Measurements from ENCODE around the gene USF2. TPM values are rescaled to one million over a fixed set of nuclear protein-coding genes. Genes with fewer than 3 reads are reported as not detected.

USF2 gene
- total RNA-seq, 1 donor from 2014 or later = 70.0 TPM

DNA sequence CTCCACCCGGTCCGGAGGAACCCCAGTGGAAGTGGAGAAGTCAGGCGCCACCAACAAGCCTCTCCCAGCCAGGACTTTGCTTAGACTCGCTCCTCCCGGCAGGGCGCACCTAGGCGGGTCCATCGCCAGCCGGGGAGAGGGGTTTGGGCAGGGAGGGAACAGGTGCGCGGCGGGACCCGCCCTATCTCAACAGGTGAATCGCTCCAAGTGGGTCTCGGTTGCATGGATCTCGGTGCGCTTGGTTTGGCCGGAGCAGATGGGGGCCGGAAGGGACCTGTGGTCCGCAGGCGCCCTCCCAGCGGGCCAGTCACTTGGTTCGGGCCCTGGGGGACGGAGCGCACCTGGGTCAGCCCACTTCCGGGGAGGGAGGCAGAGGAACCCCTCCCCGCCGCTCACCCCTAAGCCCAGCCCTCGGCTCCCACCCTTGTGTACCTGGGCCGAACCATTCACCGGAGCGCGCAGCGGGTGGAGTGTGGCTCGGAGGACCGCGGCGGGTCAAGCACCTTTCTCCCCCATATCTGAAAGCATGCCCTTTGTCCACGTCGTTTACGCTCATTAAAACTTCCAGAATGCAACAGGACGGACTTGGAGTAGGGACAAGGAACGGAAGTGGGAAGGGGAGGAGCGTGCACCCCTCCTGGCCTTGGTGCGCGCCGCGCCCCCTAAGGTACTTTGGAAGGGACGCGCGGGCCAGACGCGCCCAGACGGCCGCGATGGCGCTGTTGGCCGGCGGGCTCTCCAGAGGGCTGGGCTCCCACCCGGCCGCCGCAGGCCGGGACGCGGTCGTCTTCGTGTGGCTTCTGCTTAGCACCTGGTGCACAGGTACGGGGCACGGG is 20.2 kb upstream of the USF2 start, which contains the start of gene LSR:
Gene LSR (plus strand): TSS at position 693 of the 836 bp plus-strand sequence. CDS start 21 bp downstream, at position 714.
- Histone ChIP-seq H3K9me3 (ENCODE audit: insufficient read depth, low read depth, low read length) (no peaks in the 10 kb centered on the region), H3K79me2 (ENCODE audit: insufficient read depth, low read length) (no peaks in the 10 kb centered on the region), H4K20me1 (ENCODE audit: insufficient read depth, low read length) (no peaks in the 10 kb centered on the region), H2AFZ (ENCODE audit: low read depth, low read length) (no peak within 1 kb of the TSS), H3K36me3 (ENCODE audit: insufficient read depth, low read length) (no peaks in the 10 kb centered on the region), H3K27ac (ENCODE audit: low read depth, low read length) (no peak within 1 kb of the TSS), H3K4me1 (ENCODE audit: insufficient read depth, low read length) (no peaks in the 10 kb centered on the region), H3K4me3 (ENCODE audit: insufficient read depth, low read depth, low read length) (no peak within 1 kb of the TSS), H3K4me2 (ENCODE audit: low read length) (no peak within 1 kb of the TSS), H3K27me3 (ENCODE audit: insufficient read depth, low read length) (peaks cover 31% of the 10 kb centered on the region), H3K9ac (ENCODE audit: low read length) (no peak within 1 kb of the TSS)
- Mint-ChIP-seq H3K27me3 (ENCODE audit: low read depth, unreplicated experiment) (peaks cover 24% of the 10 kb centered on the region), H3K36me3 (ENCODE audit: low read depth, unreplicated experiment) (peaks cover 2% of the 10 kb centered on the region), H3K27ac (ENCODE audit: unreplicated experiment) (peak within 1 kb of the TSS; percentile 62), H3K9me3 (ENCODE audit: unreplicated experiment) (peaks cover 3% of the 10 kb centered on the region), H3K4me3 (ENCODE audit: unreplicated experiment) (peak within 1 kb of the TSS; percentile 85), H3K4me1 (ENCODE audit: low read depth, unreplicated experiment) (peaks cover 2% of the 10 kb centered on the region)
- DNase-seq (ENCODE audit: low read depth) = no peak
- no peak for FAIRE-seq
- peak; percentile 25 for TF ChIP-seq EZH2 (IDR thresholded peaks at IDR 0.05; ENCODE audit: insufficient read depth, low read length)
- TF ChIP-seq, protein P1, sequence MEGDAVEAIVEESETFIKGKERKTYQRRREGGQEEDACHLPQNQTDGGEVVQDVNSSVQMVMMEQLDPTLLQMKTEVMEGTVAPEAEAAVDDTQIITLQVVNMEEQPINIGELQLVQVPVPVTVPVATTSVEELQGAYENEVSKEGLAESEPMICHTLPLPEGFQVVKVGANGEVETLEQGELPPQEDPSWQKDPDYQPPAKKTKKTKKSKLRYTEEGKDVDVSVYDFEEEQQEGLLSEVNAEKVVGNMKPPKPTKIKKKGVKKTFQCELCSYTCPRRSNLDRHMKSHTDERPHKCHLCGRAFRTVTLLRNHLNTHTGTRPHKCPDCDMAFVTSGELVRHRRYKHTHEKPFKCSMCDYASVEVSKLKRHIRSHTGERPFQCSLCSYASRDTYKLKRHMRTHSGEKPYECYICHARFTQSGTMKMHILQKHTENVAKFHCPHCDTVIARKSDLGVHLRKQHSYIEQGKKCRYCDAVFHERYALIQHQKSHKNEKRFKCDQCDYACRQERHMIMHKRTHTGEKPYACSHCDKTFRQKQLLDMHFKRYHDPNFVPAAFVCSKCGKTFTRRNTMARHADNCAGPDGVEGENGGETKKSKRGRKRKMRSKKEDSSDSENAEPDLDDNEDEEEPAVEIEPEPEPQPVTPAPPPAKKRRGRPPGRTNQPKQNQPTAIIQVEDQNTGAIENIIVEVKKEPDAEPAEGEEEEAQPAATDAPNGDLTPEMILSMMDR (IDR thresholded peaks at IDR 0.05; ENCODE audit: insufficient read depth, low read depth, low read length) = no peak

DNA sequence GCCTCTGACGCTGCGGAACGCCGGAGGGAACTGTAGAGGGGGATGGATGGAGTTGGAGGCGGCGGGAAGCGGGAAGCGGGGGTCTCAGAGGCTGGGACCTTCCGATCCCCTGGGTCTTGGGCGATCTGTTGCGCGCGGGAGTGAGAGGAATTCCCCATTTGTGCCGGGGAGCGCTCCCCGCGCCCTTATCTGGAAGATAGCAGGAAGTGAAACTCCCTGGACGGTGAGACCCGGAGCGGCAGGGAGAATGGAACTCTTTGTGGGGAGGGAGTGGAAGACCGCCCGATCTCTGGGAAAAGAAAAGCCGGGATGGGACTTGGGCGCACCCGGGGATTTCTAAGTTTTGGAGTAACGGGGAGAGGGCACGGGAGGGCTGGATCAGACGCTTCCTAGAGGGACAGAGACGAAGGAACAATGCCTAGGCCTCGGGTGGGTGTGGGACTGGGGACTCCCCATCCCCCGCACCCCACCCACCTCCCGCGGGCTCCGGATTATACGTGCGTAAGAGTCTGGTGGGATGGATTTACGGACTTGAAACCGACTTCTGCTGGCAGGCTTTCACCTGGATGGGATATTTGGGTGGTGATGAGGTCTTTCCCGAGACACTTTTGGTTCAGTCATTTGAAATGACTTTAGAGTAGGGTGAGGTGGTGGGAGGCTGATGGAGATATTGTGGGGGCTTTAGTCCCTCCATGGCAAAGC is 19.5 kb upstream of the USF2 start:
- Histone ChIP-seq H3K27ac (ENCODE audit: low read depth, low read length) (no peak overlapping the region), H3K9ac (ENCODE audit: low read length) (no peak overlapping the region), H3K36me3 (ENCODE audit: insufficient read depth, low read length) (no peaks in the 10 kb centered on the region), H3K4me2 (ENCODE audit: low read length) (no peak overlapping the region), H3K79me2 (ENCODE audit: insufficient read depth, low read length) (no peaks in the 10 kb centered on the region), H2AFZ (ENCODE audit: low read depth, low read length) (no peak overlapping the region), H3K9me3 (ENCODE audit: insufficient read depth, low read depth, low read length) (no peaks in the 10 kb centered on the region), H3K4me3 (ENCODE audit: insufficient read depth, low read depth, low read length) (no peak overlapping the region), H3K4me1 (ENCODE audit: insufficient read depth, low read length) (no peaks in the 10 kb centered on the region), H4K20me1 (ENCODE audit: insufficient read depth, low read length) (no peaks in the 10 kb centered on the region), H3K27me3 (ENCODE audit: insufficient read depth, low read length) (peaks cover 31% of the 10 kb centered on the region)
- peak overlapping the region; percentile 85 for H3K4me3 Mint-ChIP-seq (ENCODE audit: unreplicated experiment)
- DNase-seq (ENCODE audit: low read depth) (no peak), FAIRE-seq (no peak)
- peaks cover 24% of the 10 kb centered on the region for H3K27me3 Mint-ChIP-seq (ENCODE audit: low read depth, unreplicated experiment)
- TF ChIP-seq, protein P1 (IDR thresholded peaks at IDR 0.05; ENCODE audit: insufficient read depth, low read depth, low read length) = no peak
- TF ChIP-seq EZH2 (IDR thresholded peaks at IDR 0.05; ENCODE audit: insufficient read depth, low read length) = no peak
- peaks cover 2% of the 10 kb centered on the region for H3K4me1 Mint-ChIP-seq (ENCODE audit: low read depth, unreplicated experiment)
- H3K36me3 Mint-ChIP-seq (ENCODE audit: low read depth, unreplicated experiment) = peaks cover 2% of the 10 kb centered on the region
- peaks cover 3% of the 10 kb centered on the region for H3K9me3 Mint-ChIP-seq (ENCODE audit: unreplicated experiment)
- H3K27ac Mint-ChIP-seq (ENCODE audit: unreplicated experiment) = peak overlapping the region; percentile 62
